Measurements from ENCODE around the gene MICAL2.

MICAL2 gene

GRCh38 chr11:12193515-12194336, 83.3 kb downstream of the MICAL2 start:
- DNase-seq: no peak

- DNase-seq: no peak
Measured at GRCh38 chr11:12195768-12196167, 85.4 kb downstream of the MICAL2 start.

- DNase-seq: no peak
Measured at GRCh38 chr11:12196308-12196707, 85.9 kb downstream of the MICAL2 start.

GRCh38 chr11:12196872-12197271, 86.5 kb downstream of the MICAL2 start:
- no peak for DNase-seq

GRCh38 chr11:12198251-12199222, 88.1 kb downstream of the MICAL2 start:
- DNase-seq: no peak

- DNase-seq: no peak
Measured at GRCh38 chr11:12199231-12199948, 89.0 kb downstream of the MICAL2 start.

- DNase-seq: no peak
Measured at GRCh38 chr11:12200279-12200990, 90.0 kb downstream of the MICAL2 start.

GRCh38 chr11:12200991-12201985, 90.9 kb downstream of the MICAL2 start:
- DNase-seq: no peak

GRCh38 chr11:12202661-12203310, 92.4 kb downstream of the MICAL2 start:
- no peak for DNase-seq

- DNase-seq: no peak
Measured at GRCh38 chr11:12204506-12204905, 94.1 kb downstream of the MICAL2 start.

GRCh38 chr11:12205330-12205729, 94.9 kb downstream of the MICAL2 start:
- no peak for DNase-seq

GRCh38 chr11:12206529-12206928, 96.1 kb downstream of the MICAL2 start:
- no peak for DNase-seq

GRCh38 chr11:12207384-12208150, 97.2 kb downstream of the MICAL2 start:
- DNase-seq: no peak

- no peak for DNase-seq
Measured at GRCh38 chr11:12209096-12209495, 98.7 kb downstream of the MICAL2 start.

GRCh38 chr11:12210200-12210599, 99.8 kb downstream of the MICAL2 start:
- no peak for DNase-seq

- no peak for DNase-seq
Measured at GRCh38 chr11:12211331-12212065, 101.1 kb downstream of the MICAL2 start.

- DNase-seq: no peak
Measured at GRCh38 chr11:12212174-12212820, 101.9 kb downstream of the MICAL2 start.

GRCh38 chr11:12212821-12213185, 102.4 kb downstream of the MICAL2 start:
- no peak for DNase-seq

- DNase-seq: no peak
Measured at GRCh38 chr11:12213883-12214282, 103.5 kb downstream of the MICAL2 start.
